HepG2 (cell line): ENCODE data around the gene RUVBL2. TPM values are rescaled to one million over a fixed set of nuclear protein-coding genes. Genes with fewer than 3 reads are reported as not detected.

Experiments
- ATAC-seq: fragments of 200-7000 bp; cut with Tn5 transposase; 3 replicates; pipeline ENCODE4 v1.9.1; 2020; ENCODE audit warnings: mild to moderate bottlenecking, moderate library complexity
- BruUV-seq: library from RNA; stranded (reverse); fragments of 400-500 nt; replicated peaks from 2 replicates; lab custom pipeline; 2021; lab: Mats Ljungman, UMichigan
- CTCF ChIA-PET: fragments of 300-600 bp; formaldehyde crosslinking; extraction: SDS; loops from one replicate; lab custom pipeline; 2021; ENCODE audit warnings: low total read pairs, inconsistent platforms, low intra/inter-chr PET ratio; lab: Yijun Ruan, JAX
- POLR2A ChIA-PET: fragments of 350-600 bp; sonication (Branson Sonifier 250); formaldehyde crosslinking; loops from one replicate; lab custom pipeline; 2020; ENCODE audit warnings: antibody characterized with exemption, inconsistent platforms; lab: Yijun Ruan, JAX
- DNase-seq: peaks from one replicate; pipeline ENCODE4 v3.0.0-alpha.2; 2015; ENCODE audit warnings: low spot score
- FAIRE-seq: peaks from 3 replicates; lab custom pipeline; 2011; peaks lifted over from hg19 to GRCh38; lab: Jason Lieb, UNC
- H2AFZ ChIP-seq: one replicate; pipeline ENCODE4 v1.6.1; 2011; ENCODE audit warnings: low read length, inconsistent platforms
- H3K27ac ChIP-seq: fragments of 300-600 bp; 3 replicates; pipeline ENCODE4 v1.8.0; 2011; ENCODE audit warnings: mixed run types, mild to moderate bottlenecking, mixed read lengths, low read length, inconsistent platforms; ENCODE audit not compliant: insufficient read depth; ENCODE audit errors: extremely low read length
- H3K27me3 ChIP-seq, 2 experiments: fragments of 200-600 bp in 1 of 2; 2 replicates in 1 of 2; 3 replicates in 1 of 2; pipeline versions ENCODE4 v1.6.0 to v1.8.0; 2011; ENCODE audit warnings: low read length in 2 of 2, mild to moderate bottlenecking in 2 of 2, moderate library complexity in 2 of 2, inconsistent platforms in 1 of 2; ENCODE audit not compliant: insufficient read depth in 2 of 2, control insufficient read depth in 1 of 2
- H3K36me3 ChIP-seq, 2 experiments: fragments of 200-600 bp in 1 of 2; replicated peaks in 1 of 2; 2 replicates in 1 of 2; 3 replicates in 1 of 2; pipeline versions ENCODE4 v1.5.1 to v1.8.0; 2011; ENCODE audit warnings: low read length in 2 of 2, inconsistent platforms in 1 of 2; ENCODE audit not compliant: insufficient read depth in 2 of 2, control insufficient read depth in 1 of 2
- H3K4me1 ChIP-seq: 2 replicates; pipeline ENCODE4 v1.5.1; 2012; ENCODE audit warnings: low read length, inconsistent platforms; ENCODE audit not compliant: insufficient read depth
- H3K4me2 ChIP-seq: 2 replicates; pipeline ENCODE4 v1.6.0; 2011; ENCODE audit warnings: low read depth, low read length, inconsistent platforms
- H3K4me3 ChIP-seq, 3 experiments: fragments of 200-600 bp in 1 of 3; sonication (generic), shearing (Covaris generic) in 1 of 3; replicated peaks in 1 of 3; 2 replicates each; pipeline ENCODE4 v1.5.1; 2011 to 2016; ENCODE audit warnings: low read length in 3 of 3, inconsistent platforms in 2 of 3, low read depth in 2 of 3, mild to moderate bottlenecking in 2 of 3, control low read depth in 1 of 3, mixed read lengths in 1 of 3; ENCODE audit not compliant: insufficient read depth in 1 of 3
- H3K79me2 ChIP-seq: one replicate; pipeline ENCODE4 v1.6.1; 2011; ENCODE audit warnings: low read length, inconsistent platforms; ENCODE audit not compliant: insufficient read depth
- H3K9ac ChIP-seq: 2 replicates; pipeline ENCODE4 v1.6.0; 2011; ENCODE audit warnings: mild to moderate bottlenecking, low read depth, low read length, inconsistent platforms; ENCODE audit not compliant: insufficient read depth
- H3K9me3 ChIP-seq: 2 replicates; pipeline ENCODE4 v1.5.1; 2012; ENCODE audit warnings: mild to moderate bottlenecking, low read length
- H4K20me1 ChIP-seq: 2 replicates; pipeline ENCODE4 v1.6.0; 2011; ENCODE audit warnings: inconsistent platforms, mild to moderate bottlenecking, low read length, moderate library complexity; ENCODE audit not compliant: insufficient read depth
- CEBPB ChIP-seq: IDR thresholded peaks from 2 replicates; pipeline ENCODE4 v1.6.1; 2011; ENCODE audit warnings: low read depth, low read length, improper control_type of control experiment, borderline replicate concordance
- HES4 ChIP-seq: sonication (generic); formaldehyde crosslinking; IDR thresholded peaks from 2 replicates; pipeline ENCODE4 v1.9.0; 2021; ENCODE audit warnings: mild to moderate bottlenecking, missing genetic modification reagents, borderline replicate concordance
- MAF1 ChIP-seq: sonication (generic); formaldehyde crosslinking; IDR thresholded peaks from 2 replicates; pipeline ENCODE4 v1.5.0; 2020; ENCODE audit warnings: missing genetic modification reagents, borderline replicate concordance
- MAX ChIP-seq: IDR thresholded peaks from 2 replicates; pipeline ENCODE4 v1.6.1; 2012; ENCODE audit warnings: inconsistent platforms
- TBX2 ChIP-seq: sonication (generic); formaldehyde crosslinking; IDR thresholded peaks from 2 replicates; pipeline ENCODE4 v1.5.0; 2020; ENCODE audit warnings: missing genetic modification reagents, mild to moderate bottlenecking, borderline replicate concordance
- ZHX2 ChIP-seq, 2 experiments: sonication (generic) in 1 of 2; formaldehyde crosslinking in 1 of 2; IDR thresholded peaks; 2 replicates each; pipeline versions ENCODE4 v1.6.1 to v1.9.0; 2014 to 2022; ENCODE audit warnings: antibody characterized with exemption in 1 of 2, borderline replicate concordance in 1 of 2, inconsistent platforms in 1 of 2, low read depth in 1 of 2, missing genetic modification reagents in 1 of 2
- ZNF138 ChIP-seq: sonication (generic); formaldehyde crosslinking; IDR thresholded peaks from 2 replicates; pipeline ENCODE4 v1.5.0; 2020; ENCODE audit warnings: mild to moderate bottlenecking, low read depth, missing genetic modification reagents
- ZNF143 ChIP-seq: sonication (generic); formaldehyde crosslinking; IDR thresholded peaks from 2 replicates; pipeline ENCODE4 v1.4.0; 2020; ENCODE audit warnings: missing genetic modification reagents
- ZNF574 ChIP-seq: sonication (generic); formaldehyde crosslinking; IDR thresholded peaks from 2 replicates; pipeline ENCODE4 v1.4.0; 2020; ENCODE audit warnings: missing genetic modification reagents
- ZNF687 ChIP-seq: sonication (generic); formaldehyde crosslinking; IDR thresholded peaks from 2 replicates; pipeline ENCODE4 v1.5.1; 2020; ENCODE audit warnings: mild to moderate bottlenecking, missing genetic modification reagents, moderate library complexity
- WGBS: methylation state at CpG from one replicate; pipeline ENCODE4 v1.1.6; 2017; ENCODE audit warnings: low lambda C conversion rate; 5-methylcytosine and 5-hydroxymethylcytosine counted together
- in situ Hi-C: cut with HindIII; loops from 2 replicates; pipeline ENCODE4 v1.10.0; 2017; ENCODE audit warnings: low pct_unique_long_range_greater_than_20kb; ENCODE audit not compliant: extremely low pct_ligation_motif_present
- intact Hi-C: fragments of 100-400 bp; cut with micrococcal nuclease; formaldehyde crosslinking; loops from one replicate; pipeline ENCODE4 v1.10.0; 2022; ENCODE audit not compliant: unreplicated experiment
- polyA plus RNA-seq, 8 experiments: library from polyadenylated mRNA; depleted of rRNA in 3 of 8; stranded (reverse) in 7 of 8; unstranded in 1 of 8; fragments of >200 nt; fragmentation: Illumina TruSeq in 4 of 8; extraction: Trizol in 4 of 8; gene quantifications; 2 replicates each; pipeline versions ENCODE4 v1.2.1 to v1.2.3, GENCODE V29; 2011 to 2016; ENCODE audit warnings: low read depth in 4 of 8, missing spikeins in 1 of 8, mixed read lengths in 1 of 8; ENCODE audit not compliant: insufficient read depth in 1 of 8
- total RNA-seq, 5 experiments: library from RNA; depleted of rRNA; stranded (reverse); fragments of >200 nt; fragmentation: Illumina TruSeq; extraction: Trizol; gene quantifications; 2 replicates each; pipeline ENCODE4 v1.2.3, GENCODE V29; 2016; ENCODE audit warnings: low read depth in 1 of 5

The RUVBL2 gene
- total and polyA plus RNA-seq, 2 of the 13 experiments (the other 11 are each of a cell fraction or from before 2014, with no cell fraction given): 120 to 122 TPM

GRCh38 chr19:48997972-48998371 lies 4.3 kb downstream of the RUVBL2 start:
- peak overlapping the region; percentile 33; the same call in 1 of the 2 replicates for H3K4me2 ChIP-seq
- in situ Hi-C loops (no loop called here), intact Hi-C loops (no loop called here)
- no peaks in the 10 kb centered on the region for H4K20me1 ChIP-seq
- peaks cover 3 to 14% of the 10 kb centered on the region in 2 experiments; a peak in 3 of 5 replicates for H3K36me3 ChIP-seq
- H3K4me1 ChIP-seq: peaks cover 18% of the 10 kb centered on the region
- no peak for FAIRE-seq
- peak; percentile 73 for DNase-seq
- H3K27me3 ChIP-seq: no peaks in the 10 kb centered on the region; a peak in 1 of 5 replicates
- 50% methylated on average over 4 of the region's 5 CpGs for WGBS
- no TSS peak for BruUV-seq
- no peak overlapping the region for H3K4me3 ChIP-seq
- ChIA-PET POLR2A (interaction anchor here (0.6 kb wide), 1 partner anchor 10 kb away, joined by 3 read pairs; no protein-coding TSS in a partner anchor), CTCF (no interaction called here)
- H2AFZ ChIP-seq: no peak overlapping the region
- no peak overlapping the region for H3K27ac ChIP-seq
- H3K9ac ChIP-seq: no peak overlapping the region
- ATAC-seq: peak; percentile 57
- no peaks in the 10 kb centered on the region for H3K9me3 ChIP-seq
- H3K79me2 ChIP-seq: peaks cover 32% of the 10 kb centered on the region
- no peak for TF ChIP-seq CEBPB
- peak; percentile 52; the same call in 1 of the 2 replicates for TF ChIP-seq ZNF143 (CRISPR knock-in tag)
- TF ChIP-seq ZHX2 (IDR thresholded peaks at IDR 0.05; ENCODE audit: low read depth): no peak
- no peak for TF ChIP-seq ZHX2 (CRISPR knock-in tag; IDR thresholded peaks at IDR 0.05; ENCODE audit: borderline replicate concordance)
- peak; percentile 38; the same call in 1 of the 2 replicates for TF ChIP-seq ZNF574
- TF ChIP-seq TBX2 (CRISPR knock-in tag): peak; percentile 26; the same call in 1 of the 2 replicates
- no peak for TF ChIP-seq MAF1 (CRISPR knock-in tag)
- no peak for TF ChIP-seq HES4 (CRISPR knock-in tag)
- TF ChIP-seq MAX: peak; percentile 24; the same call in 1 of the 2 replicates
- peak; percentile 59 for TF ChIP-seq ZNF687
- TF ChIP-seq ZNF138: no peak
